ENCODE measurements around the gene RNF17. TPM values are rescaled to one million over a fixed set of nuclear protein-coding genes. Genes with fewer than 3 reads are reported as not detected.
A peak's percentile ranks its signal among the peaks of the same experiment; 100 is the strongest.
"Not testable (repeated sequence)": the region's sequence is repeated elsewhere in the genome, so short reads cannot be mapped to it uniquely, and the experiment has no call there.

RNF17 gene
- total and polyA plus RNA-seq, 12 donors, result 0.28 TPM; not detected in 11

- H3K27ac ChIP-seq, result no peak overlapping the region
- intact Hi-C loops (cut with DNase I), result loop anchor here in 1 of 2 donors (5.0 kb wide), 1 partner anchor 33 kb away; no protein-coding TSS in a partner anchor
- H3K4me1 ChIP-seq (replicated peaks in 1 of 2), result no peaks in the 10 kb centered on the region
- DNase-seq, result no peak
- WGBS, 4 donors, result 73 to 82% (median 76%) methylated on average over 5 of the region's 5 CpGs
- no peaks in the 10 kb centered on the region for H3K36me3 ChIP-seq (replicated peaks in 1 of 2)
- no peaks in the 10 kb centered on the region for H3K9me3 ChIP-seq (replicated peaks in 1 of 3)
- no peak overlapping the region for H3K4me3 ChIP-seq
- no peaks in the 10 kb centered on the region for H3K27me3 ChIP-seq
- TF ChIP-seq POLR2A (IDR thresholded peaks at IDR 0.05), result no peak
- TF ChIP-seq CTCF (IDR thresholded peaks at IDR 0.05), result no peak
These were observed 38.6 kb upstream of the RNF17 start for GRCh38 chr13:24725379-24725778.

GRCh38 chr13:24727731-24728601, 36.0 kb upstream of the RNF17 start:
- WGBS, 4 donors, result 58 to 61% (median 59%) methylated on average over 24 of the region's 24 CpGs

GRCh38 chr13:24730873-24731567, 32.9 kb upstream of the RNF17 start:
- H3K27ac ChIP-seq; H3K4me3 ChIP-seq; H3K9me3 ChIP-seq (replicated peaks in 1 of 3); H3K27me3 ChIP-seq; DNase-seq; H3K4me1 ChIP-seq (replicated peaks in 1 of 2); H3K36me3 ChIP-seq (replicated peaks in 1 of 2); intact Hi-C loops (cut with DNase I): not testable (repeated sequence)
- 71 to 93% (median 86%) methylated on average over 4 of the region's 4 CpGs for WGBS, 4 donors

More at GRCh38 chr13:24727731-24728601, 36.0 kb upstream of the RNF17 start:
- Histone ChIP-seq H3K4me3 (no peak overlapping the region), H3K9me3 (replicated peaks in 1 of 3) (no peaks in the 10 kb centered on the region), H3K27me3 (no peaks in the 10 kb centered on the region), H3K4me1 (replicated peaks in 1 of 2) (no peaks in the 10 kb centered on the region), H3K36me3 (replicated peaks in 1 of 2) (no peaks in the 10 kb centered on the region), H3K27ac (no peak overlapping the region)
- peak; percentile 73 to 98 (median 76) for TF ChIP-seq CTCF (IDR thresholded peaks at IDR 0.05)
- TF ChIP-seq POLR2A (IDR thresholded peaks at IDR 0.05), result no peak
- DNase-seq, result peak; percentile 56 to 86 (median 77)
- intact Hi-C loops (cut with DNase I), result loop anchor here in 1 of 2 donors (5.0 kb wide), 1 partner anchor 36 kb away; no protein-coding TSS in a partner anchor

GRCh38 chr13:24734950-24735349, 29.0 kb upstream of the RNF17 start:
- Histone ChIP-seq H3K4me3 (no peak overlapping the region), H3K27ac (no peak overlapping the region), H3K36me3 (replicated peaks in 1 of 2) (no peaks in the 10 kb centered on the region), H3K27me3 (no peaks in the 10 kb centered on the region), H3K9me3 (replicated peaks in 1 of 3) (no peaks in the 10 kb centered on the region), H3K4me1 (replicated peaks in 1 of 2) (no peaks in the 10 kb centered on the region)
- intact Hi-C loops (cut with DNase I), result no loop called here
- DNase-seq, result no peak
- 56 to 73% (median 68%) methylated on average over 2 to 4 of the region's 4 CpGs for WGBS, 4 donors
- no peak for TF ChIP-seq POLR2A (IDR thresholded peaks at IDR 0.05)
- no peak for TF ChIP-seq CTCF (IDR thresholded peaks at IDR 0.05)
